OCI-LY1 (cell line): ENCODE results near the gene IGF2BP2.

Experiments
- H2AFZ ChIP-seq: fragments of 200-600 bp; sonication (generic), shearing (Covaris generic); 2 replicates; pipeline ENCODE4 v1.6.0; 2014; ENCODE audit warnings: antibody characterized with exemption, mild to moderate bottlenecking, low read length
- H3F3A ChIP-seq: fragments of 200-600 bp; sonication (generic), shearing (Covaris generic); 2 replicates; pipeline ENCODE4 v1.6.0; 2014; ENCODE audit warnings: mild to moderate bottlenecking, antibody characterized with exemption, low read length, moderate library complexity; ENCODE audit not compliant: insufficient read depth
- H3K27ac ChIP-seq: fragments of 200-600 bp; sonication (generic); 2 replicates; pipeline ENCODE4 v1.5.1; 2014; ENCODE audit warnings: low read length, mixed run types, mild to moderate bottlenecking, low read depth; ENCODE audit not compliant: poor library complexity, severe bottlenecking
- H3K27me3 ChIP-seq: fragments of 200-600 bp; sonication (generic); 2 replicates; pipeline ENCODE4 v1.6.0; 2014; ENCODE audit warnings: antibody characterized with exemption, mild to moderate bottlenecking, low read length, moderate library complexity; ENCODE audit not compliant: insufficient read depth
- H3K36me3 ChIP-seq: fragments of 200-600 bp; sonication (generic); 2 replicates; pipeline ENCODE4 v1.6.1; 2014; ENCODE audit warnings: mild to moderate bottlenecking, antibody characterized with exemption, low read length, moderate library complexity, mixed read lengths; ENCODE audit not compliant: insufficient read depth
- H3K4me1 ChIP-seq: fragments of 200-600 bp; sonication (generic); 2 replicates; pipeline ENCODE4 v1.5.1; 2014; ENCODE audit warnings: mild to moderate bottlenecking, low read length, moderate library complexity; ENCODE audit not compliant: insufficient read depth, severe bottlenecking
- H3K4me2 ChIP-seq: fragments of 200-600 bp; sonication (generic), shearing (Covaris generic); 2 replicates; pipeline ENCODE4 v1.6.1; 2014; ENCODE audit warnings: low read length
- H3K4me3 ChIP-seq: fragments of 200-600 bp; sonication (generic); 2 replicates; pipeline ENCODE4 v1.5.1; 2014; ENCODE audit warnings: low read length, low read depth, mild to moderate bottlenecking, mixed read lengths; ENCODE audit not compliant: poor library complexity, severe bottlenecking
- H3K79me2 ChIP-seq: fragments of 200-600 bp; shearing (Covaris generic); 2 replicates; pipeline ENCODE4 v1.6.1; 2016; ENCODE audit warnings: mixed run types, low read length, mixed read lengths; ENCODE audit not compliant: insufficient read depth
- H3K9ac ChIP-seq: fragments of 200-600 bp; sonication (generic), shearing (Covaris generic); 2 replicates; pipeline ENCODE4 v1.6.1; 2014; ENCODE audit warnings: mild to moderate bottlenecking, low read length, mixed read lengths
- H3K9me2 ChIP-seq: fragments of 200-600 bp; sonication (generic), shearing (Covaris generic); 2 replicates; pipeline ENCODE4 v1.6.1; 2014; ENCODE audit warnings: low read depth, mild to moderate bottlenecking, low read length, mixed read lengths
- H3K9me3 ChIP-seq: fragments of 200-600 bp; shearing (Covaris generic); 2 replicates; pipeline ENCODE4 v1.6.1; 2014; ENCODE audit warnings: low read length, mixed read lengths
- H4K20me1 ChIP-seq: fragments of 200-600 bp; sonication (generic), shearing (Covaris generic); 2 replicates; pipeline ENCODE4 v1.6.0; 2016; ENCODE audit warnings: mild to moderate bottlenecking, low read length; ENCODE audit not compliant: insufficient read depth
- CTCF ChIP-seq: fragments of 200-600 bp; sonication (generic), shearing (Covaris generic); IDR thresholded peaks from 2 replicates; pipeline ENCODE4 v1.5.1; 2017; ENCODE audit warnings: mild to moderate bottlenecking, antibody characterized with exemption, low read length, moderate library complexity, mixed read lengths
- EZH2 ChIP-seq: fragments of 200-600 bp; sonication (generic), shearing (Covaris generic); IDR thresholded peaks from 2 replicates; pipeline ENCODE4 v1.8.0; 2017; ENCODE audit warnings: borderline replicate concordance, mixed run types, mild to moderate bottlenecking, antibody characterized with exemption, low read length, moderate library complexity, mixed read lengths

Gene IGF2BP2

GRCh38 chr3:185852635-185853034 lies 27.8 kb upstream of the IGF2BP2 start:
- H3K9ac ChIP-seq: no peak overlapping the region
- H2AFZ ChIP-seq: no peak overlapping the region
- no peaks in the 10 kb centered on the region for H3K9me2 ChIP-seq
- no peaks in the 10 kb centered on the region for H3K36me3 ChIP-seq
- H3K27me3 ChIP-seq: peaks cover 4% of the 10 kb centered on the region; the same call in 1 of the 2 replicates
- no peak overlapping the region for H3K4me3 ChIP-seq
- TF ChIP-seq CTCF (no peak), EZH2 (no peak)
- no peak overlapping the region for H3K27ac ChIP-seq
- H3K79me2 ChIP-seq: no peaks in the 10 kb centered on the region
- no peaks in the 10 kb centered on the region for H3F3A ChIP-seq
- no peaks in the 10 kb centered on the region for H3K4me1 ChIP-seq
- H3K9me3 ChIP-seq: no peaks in the 10 kb centered on the region
- no peaks in the 10 kb centered on the region for H4K20me1 ChIP-seq
- no peak overlapping the region for H3K4me2 ChIP-seq

- no peak overlapping the region for H3K4me3 ChIP-seq
- H3K9me3 ChIP-seq: no peaks in the 10 kb centered on the region
- H3K4me2 ChIP-seq: no peak overlapping the region
- H2AFZ ChIP-seq: no peak overlapping the region
- H3K9ac ChIP-seq: no peak overlapping the region
- H3K27ac ChIP-seq: no peak overlapping the region
- TF ChIP-seq EZH2 (no peak), CTCF (no peak)
- H3K9me2 ChIP-seq: no peaks in the 10 kb centered on the region
- H3K36me3 ChIP-seq: no peaks in the 10 kb centered on the region
- no peaks in the 10 kb centered on the region for H3F3A ChIP-seq
- no peaks in the 10 kb centered on the region for H3K4me1 ChIP-seq
- no peaks in the 10 kb centered on the region for H4K20me1 ChIP-seq
- no peaks in the 10 kb centered on the region for H3K79me2 ChIP-seq
- peaks cover 4% of the 10 kb centered on the region for H3K27me3 ChIP-seq
Measured at GRCh38 chr3:185851959-185852358, 27.1 kb upstream of the IGF2BP2 start.

GRCh38 chr3:185851046-185851445 lies 26.2 kb upstream of the IGF2BP2 start:
- Histone ChIP-seq H3K27me3 (peaks cover 4% of the 10 kb centered on the region), H4K20me1 (no peaks in the 10 kb centered on the region), H3K4me3 (no peak overlapping the region), H3K4me2 (no peak overlapping the region), H3K79me2 (no peaks in the 10 kb centered on the region), H3K9ac (no peak overlapping the region), H3K27ac (no peak overlapping the region), H3K4me1 (no peaks in the 10 kb centered on the region), H3K9me2 (no peaks in the 10 kb centered on the region), H3K9me3 (no peaks in the 10 kb centered on the region), H3F3A (no peaks in the 10 kb centered on the region), H3K36me3 (no peaks in the 10 kb centered on the region), H2AFZ (no peak overlapping the region)
- TF ChIP-seq EZH2 (no peak), CTCF (no peak)
